Muscle layer of colon (tissue), 2 donors: ENCODE results near the gene MACF1.

Experiments
- H3K27ac ChIP-seq: one replicate; pipeline ENCODE4 v1.7.0; 2013; ENCODE audit warnings: low read depth, mild to moderate bottlenecking, low read length, moderate library complexity
- H3K27me3 ChIP-seq, 2 donors: one replicate each; pipeline ENCODE4 v1.7.0; 2013; ENCODE audit warnings: low read length in 2 of 2, mild to moderate bottlenecking in 2 of 2; ENCODE audit not compliant: insufficient read depth in 2 of 2, control insufficient read depth in 1 of 2
- H3K36me3 ChIP-seq: one replicate; pipeline ENCODE4 v1.7.0; 2013; ENCODE audit warnings: mild to moderate bottlenecking, low read length; ENCODE audit not compliant: insufficient read depth
- H3K4me1 ChIP-seq: one replicate; pipeline ENCODE4 v1.7.0; 2013; ENCODE audit warnings: mild to moderate bottlenecking, low read length; ENCODE audit not compliant: insufficient read depth
- H3K4me3 ChIP-seq, 2 donors: one replicate each; pipeline ENCODE4 v1.7.0; 2013; ENCODE audit warnings: low read length in 2 of 2, low read depth in 1 of 2, mild to moderate bottlenecking in 1 of 2, moderate library complexity in 1 of 2
- H3K9ac ChIP-seq: one replicate; pipeline ENCODE4 v1.7.0; 2013; ENCODE audit warnings: low read length
- H3K9me3 ChIP-seq: one replicate; pipeline ENCODE4 v1.7.0; 2013; ENCODE audit warnings: mild to moderate bottlenecking, low read length
- donor health status: abdominal sarcoma.
- donor health status: Adenocarcinoma of cecum.

Gene MACF1

DNA sequence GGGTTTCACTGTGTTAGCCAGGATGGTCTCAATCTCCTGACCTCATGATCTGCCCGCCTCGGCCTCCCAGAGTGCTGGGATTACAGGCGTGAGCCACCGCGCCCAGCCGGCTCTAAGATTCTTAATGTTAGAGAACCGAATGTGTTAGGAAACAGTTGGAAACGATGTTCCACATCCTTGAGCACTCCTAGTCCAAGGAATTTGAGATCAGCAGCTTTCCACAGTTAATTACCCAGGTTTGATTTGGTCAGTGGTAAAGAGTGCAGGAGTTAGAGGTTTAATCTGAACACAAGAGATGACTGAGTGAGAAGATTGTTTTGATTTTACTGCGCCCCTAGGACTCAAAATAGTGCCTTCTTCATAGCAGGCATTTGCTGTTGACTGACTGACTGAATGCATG is 211.1 kb downstream of the MACF1 start:
- Histone ChIP-seq H3K9ac (no peak overlapping the region), H3K27ac (no peak overlapping the region), H3K4me3 (no peak overlapping the region), H3K27me3 (no peaks in the 10 kb centered on the region), H3K9me3 (no peaks in the 10 kb centered on the region), H3K4me1 (peaks cover 42% of the 10 kb centered on the region), H3K36me3 (no peaks in the 10 kb centered on the region)

DNA sequence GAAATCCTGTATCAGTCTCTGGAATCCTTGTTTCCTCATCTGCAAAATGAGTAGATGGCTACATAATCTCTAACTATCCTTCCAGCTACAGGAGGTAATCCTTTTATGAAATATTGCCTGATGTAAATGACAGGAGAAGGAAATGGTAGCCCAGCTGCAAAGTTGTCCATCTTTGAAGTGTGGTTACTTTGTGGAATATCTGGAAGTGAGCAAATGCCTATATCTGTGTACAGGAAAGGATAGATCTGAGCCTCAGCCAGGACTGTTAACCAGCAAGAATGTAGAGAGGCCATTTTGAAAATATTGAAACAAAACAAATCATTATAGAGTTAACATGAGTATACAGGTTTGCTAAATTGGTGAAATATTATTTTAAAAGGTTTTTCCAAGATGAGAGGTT is 212.1 kb downstream of the MACF1 start:
- peaks cover 32% of the 10 kb centered on the region for H3K4me1 ChIP-seq
- no peaks in the 10 kb centered on the region for H3K9me3 ChIP-seq
- no peaks in the 10 kb centered on the region for H3K36me3 ChIP-seq
- H3K27ac ChIP-seq: no peak overlapping the region
- no peak overlapping the region for H3K9ac ChIP-seq
- no peaks in the 10 kb centered on the region for H3K27me3 ChIP-seq
- H3K4me3 ChIP-seq: no peak overlapping the region

DNA sequence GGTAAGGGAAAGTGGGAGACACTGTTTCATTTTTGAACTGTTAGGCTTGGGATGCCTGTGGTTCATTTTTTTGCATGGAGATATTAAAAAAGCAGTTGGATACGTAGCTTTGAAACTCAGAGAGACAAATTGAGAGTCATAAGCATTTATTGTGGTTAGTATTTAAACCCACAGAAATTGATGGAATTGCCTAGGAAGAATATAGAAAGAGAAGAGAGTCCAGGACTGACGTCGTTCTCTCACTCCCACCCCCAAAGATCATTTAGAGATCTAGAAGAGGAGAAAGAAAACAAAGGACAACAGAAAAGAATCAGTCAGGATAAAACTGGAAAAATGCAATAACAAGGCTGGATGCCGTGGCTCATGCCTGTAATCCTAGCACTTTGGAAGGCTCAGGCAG is 213.7 kb downstream of the MACF1 start:
- H3K4me1 ChIP-seq: peaks cover 18% of the 10 kb centered on the region
- H3K27ac ChIP-seq: no peak overlapping the region
- H3K27me3 ChIP-seq: no peaks in the 10 kb centered on the region

DNA sequence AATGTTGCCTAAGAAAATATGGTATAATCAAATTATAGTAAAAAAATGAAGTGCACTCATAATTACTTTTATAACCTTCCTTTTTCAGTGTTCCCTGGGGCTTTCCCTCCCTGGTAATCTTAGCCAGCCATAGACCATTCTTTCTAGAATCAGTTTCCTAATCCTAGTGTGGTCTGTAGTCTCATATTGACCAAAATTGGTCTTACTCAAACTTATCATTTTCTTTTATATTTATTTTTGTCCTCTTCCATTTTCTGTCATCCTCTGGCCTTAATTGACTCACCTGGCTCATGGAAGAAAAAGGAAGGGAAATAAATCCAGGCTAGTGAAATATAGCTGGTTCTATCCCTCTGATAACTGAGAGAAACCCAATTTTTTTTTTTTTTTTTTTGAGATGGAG is 216.0 kb downstream of the MACF1 start:
- Histone ChIP-seq H3K9me3 (no peaks in the 10 kb centered on the region), H3K4me3 (no peak overlapping the region), H3K9ac (no peak overlapping the region), H3K4me1 (peaks cover 13% of the 10 kb centered on the region), H3K27ac (no peak overlapping the region), H3K27me3 (no peaks in the 10 kb centered on the region), H3K36me3 (peaks cover 19% of the 10 kb centered on the region)

More for the DNA sequence above, 213.7 kb downstream of the MACF1 start:
- Histone ChIP-seq H3K36me3 (no peaks in the 10 kb centered on the region), H3K9ac (no peak overlapping the region), H3K9me3 (no peaks in the 10 kb centered on the region), H3K4me3 (no peak overlapping the region)

DNA sequence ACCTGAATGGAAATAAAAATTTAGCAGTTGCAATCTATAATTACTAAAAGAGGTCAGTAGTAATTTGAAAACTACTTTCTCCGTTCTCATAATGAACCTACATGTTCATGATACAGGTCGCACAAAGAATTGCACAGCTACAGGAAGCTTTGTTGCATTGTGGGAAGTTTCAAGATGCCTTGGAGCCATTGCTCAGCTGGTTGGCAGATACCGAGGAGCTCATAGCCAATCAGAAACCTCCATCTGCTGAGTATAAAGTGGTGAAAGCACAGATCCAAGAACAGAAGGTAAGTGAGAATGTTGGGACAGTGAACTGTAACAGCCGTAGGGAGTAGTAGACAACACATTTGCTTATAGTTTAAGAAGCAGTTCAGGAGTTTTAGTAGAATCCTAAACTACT is 218.1 kb downstream of the MACF1 start:
- Histone ChIP-seq H3K9me3 (no peaks in the 10 kb centered on the region), H3K27me3 (no peaks in the 10 kb centered on the region), H3K4me1 (peaks cover 16% of the 10 kb centered on the region), H3K27ac (no peak overlapping the region), H3K36me3 (peaks cover 30% of the 10 kb centered on the region), H3K9ac (no peak overlapping the region), H3K4me3 (no peak overlapping the region)

DNA sequence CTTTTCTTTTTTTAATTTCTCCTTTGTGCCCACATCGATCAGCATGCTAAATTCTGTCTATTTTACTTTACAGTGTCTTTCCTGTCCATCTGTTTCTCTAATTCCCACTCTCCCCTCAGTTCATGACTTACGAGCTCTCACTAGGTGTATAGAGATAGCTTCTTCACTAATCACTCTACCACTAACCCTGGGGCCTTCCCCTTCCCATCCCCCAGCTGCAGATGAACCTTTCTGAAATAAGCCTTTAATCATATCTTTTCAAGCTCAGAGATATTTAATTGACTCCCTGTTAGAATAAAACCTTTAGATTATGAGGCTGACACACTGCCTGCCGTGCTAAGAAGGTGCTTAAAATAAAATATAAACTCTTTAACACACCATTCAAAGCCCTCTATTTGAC is 220.7 kb downstream of the MACF1 start:
- no peaks in the 10 kb centered on the region for H3K9me3 ChIP-seq
- H3K36me3 ChIP-seq: peaks cover 54% of the 10 kb centered on the region
- no peak overlapping the region for H3K4me3 ChIP-seq
- no peaks in the 10 kb centered on the region for H3K27me3 ChIP-seq
- peaks cover 12% of the 10 kb centered on the region for H3K4me1 ChIP-seq
- no peak overlapping the region for H3K27ac ChIP-seq
- H3K9ac ChIP-seq: no peak overlapping the region

DNA sequence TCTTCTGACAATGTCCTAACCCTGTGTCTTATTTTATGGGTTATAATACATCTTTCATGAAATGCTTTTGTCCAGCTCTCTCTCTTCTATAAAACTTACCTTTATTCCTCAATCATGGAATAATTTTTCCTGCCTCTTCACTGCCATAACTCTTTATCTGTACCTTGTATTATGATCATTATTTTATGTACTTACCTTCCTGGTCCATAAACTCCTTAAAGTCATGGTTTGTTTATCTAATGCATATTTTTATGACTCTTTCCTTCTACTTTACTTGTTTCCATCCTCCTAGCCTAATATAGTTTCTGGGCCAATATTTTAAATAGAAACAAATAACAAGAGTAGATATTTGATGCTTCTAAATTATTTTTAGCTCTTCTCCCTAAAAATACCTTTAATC is 221.1 kb downstream of the MACF1 start:
- no peak overlapping the region for H3K27ac ChIP-seq
- no peaks in the 10 kb centered on the region for H3K27me3 ChIP-seq
- H3K36me3 ChIP-seq: peaks cover 59% of the 10 kb centered on the region
- no peaks in the 10 kb centered on the region for H3K9me3 ChIP-seq
- no peak overlapping the region for H3K9ac ChIP-seq
- H3K4me1 ChIP-seq: peaks cover 12% of the 10 kb centered on the region
- no peak overlapping the region for H3K4me3 ChIP-seq

DNA sequence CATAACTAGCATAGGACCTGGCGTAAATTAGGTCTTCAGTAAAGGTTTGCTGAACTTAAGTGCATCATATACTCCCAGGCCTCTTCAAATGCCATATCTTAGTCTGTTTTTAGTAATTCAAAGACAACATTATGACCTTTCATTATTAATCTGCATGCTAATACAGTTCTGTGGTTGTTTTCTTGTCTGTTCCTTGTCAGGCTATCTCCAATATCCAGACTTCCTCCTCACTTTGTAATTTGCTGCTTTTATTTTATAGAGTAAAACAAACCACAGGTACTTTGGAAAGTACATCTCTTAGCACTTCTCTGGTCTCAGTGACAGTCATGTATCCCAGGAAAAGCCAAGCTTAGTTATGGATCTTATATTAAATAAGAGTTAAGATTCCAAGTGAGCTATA is 221.9 kb downstream of the MACF1 start:
- Histone ChIP-seq H3K27me3 (no peaks in the 10 kb centered on the region), H3K9ac (no peak overlapping the region), H3K9me3 (no peaks in the 10 kb centered on the region), H3K36me3 (peaks cover 66% of the 10 kb centered on the region), H3K4me1 (peaks cover 12% of the 10 kb centered on the region), H3K4me3 (no peak overlapping the region), H3K27ac (no peak overlapping the region)

DNA sequence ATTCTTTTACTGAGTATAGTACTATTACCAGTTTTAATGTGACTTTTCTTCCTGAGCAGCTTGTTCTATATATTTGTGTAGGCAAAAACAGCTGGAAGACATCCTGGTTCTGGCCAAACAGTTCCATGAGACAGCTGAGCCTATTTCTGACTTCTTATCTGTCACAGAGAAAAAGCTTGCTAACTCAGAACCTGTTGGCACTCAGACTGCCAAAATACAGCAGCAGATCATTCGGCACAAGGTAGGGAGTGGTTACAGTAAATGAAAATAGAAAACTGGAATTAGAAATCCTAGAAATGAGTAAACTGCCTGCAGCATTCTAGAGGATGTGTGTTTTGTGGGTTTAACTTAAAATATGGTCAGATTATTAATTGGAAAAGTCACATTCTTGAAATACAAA is 222.9 kb downstream of the MACF1 start:
- no peak overlapping the region for H3K9ac ChIP-seq
- peaks cover 76% of the 10 kb centered on the region for H3K36me3 ChIP-seq
- no peaks in the 10 kb centered on the region for H3K27me3 ChIP-seq
- H3K4me3 ChIP-seq: no peak overlapping the region
- peaks cover 12% of the 10 kb centered on the region for H3K4me1 ChIP-seq
- no peaks in the 10 kb centered on the region for H3K9me3 ChIP-seq
- H3K27ac ChIP-seq: no peak overlapping the region

DNA sequence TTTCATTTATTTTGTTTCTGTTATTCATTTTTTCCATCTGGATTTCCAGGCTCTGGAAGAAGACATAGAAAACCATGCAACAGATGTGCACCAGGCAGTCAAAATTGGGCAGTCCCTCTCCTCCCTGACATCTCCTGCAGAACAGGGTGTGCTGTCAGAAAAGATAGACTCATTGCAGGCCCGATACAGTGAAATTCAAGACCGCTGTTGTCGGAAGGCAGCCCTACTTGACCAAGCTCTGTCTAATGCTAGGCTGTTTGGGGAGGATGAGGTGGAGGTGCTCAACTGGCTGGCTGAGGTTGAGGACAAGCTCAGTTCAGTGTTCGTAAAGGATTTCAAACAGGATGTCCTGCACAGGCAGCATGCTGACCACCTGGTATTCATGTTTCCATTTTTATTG is 223.4 kb downstream of the MACF1 start:
- H3K9me3 ChIP-seq: no peaks in the 10 kb centered on the region
- no peaks in the 10 kb centered on the region for H3K27me3 ChIP-seq
- H3K27ac ChIP-seq: no peak overlapping the region
- H3K4me3 ChIP-seq: no peak overlapping the region
- H3K36me3 ChIP-seq: peaks cover 81% of the 10 kb centered on the region
- H3K4me1 ChIP-seq: peaks cover 12% of the 10 kb centered on the region
- H3K9ac ChIP-seq: no peak overlapping the region

DNA sequence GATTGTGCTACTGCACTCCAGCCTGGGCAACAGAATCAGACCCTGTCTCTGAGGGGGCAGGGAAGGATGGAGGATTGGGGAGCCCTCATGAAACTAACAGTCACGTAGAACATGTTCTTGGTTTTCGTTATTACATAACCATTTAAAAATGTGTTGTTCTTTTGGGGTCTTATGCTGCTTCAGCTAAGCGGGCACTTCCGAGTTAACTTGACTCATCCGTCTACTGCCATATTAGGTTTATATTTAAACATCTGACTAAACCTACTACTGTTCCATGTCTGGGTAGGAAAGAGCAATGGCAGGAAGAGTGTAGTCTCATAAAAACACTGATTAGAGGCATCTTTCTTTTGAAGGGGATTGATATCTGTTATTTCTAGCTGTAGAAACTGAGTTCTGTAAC is 227.4 kb downstream of the MACF1 start:
- H3K27ac ChIP-seq: no peak overlapping the region
- H3K36me3 ChIP-seq: peaks cover 92% of the 10 kb centered on the region
- H3K9me3 ChIP-seq: no peaks in the 10 kb centered on the region
- H3K4me1 ChIP-seq: peaks cover 4% of the 10 kb centered on the region
- no peaks in the 10 kb centered on the region for H3K27me3 ChIP-seq
- H3K9ac ChIP-seq: no peak overlapping the region
- H3K4me3 ChIP-seq: no peak overlapping the region

DNA sequence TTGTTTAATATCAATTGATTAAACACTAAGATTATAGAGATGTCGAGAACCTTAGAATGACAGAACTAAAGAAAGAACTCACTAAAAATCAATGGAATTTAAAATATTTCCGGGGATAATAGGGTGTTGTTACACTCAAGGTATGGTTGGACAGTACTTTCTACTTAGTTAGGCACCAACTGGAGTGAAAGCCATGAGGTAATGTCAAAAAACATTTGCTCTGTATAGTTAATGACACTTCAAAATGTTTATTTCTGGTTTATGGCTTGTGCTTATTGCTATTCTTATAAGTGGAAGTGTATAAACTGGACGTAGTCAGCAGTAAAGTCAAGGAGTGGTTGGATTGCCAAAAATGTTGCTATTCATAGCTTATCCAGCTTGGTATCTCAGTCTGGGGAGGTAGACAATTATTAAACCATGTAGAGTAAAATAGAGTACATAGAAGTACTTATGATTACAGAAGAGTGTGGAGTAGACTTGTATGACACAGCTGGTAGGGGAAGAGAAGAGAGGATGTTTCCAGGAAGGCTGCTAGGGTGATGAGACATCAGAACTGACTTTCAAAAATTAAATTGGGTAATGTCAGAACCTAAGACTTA is 230.4 kb downstream of the MACF1 start:
- Histone ChIP-seq H3K9ac (no peak overlapping the region), H3K9me3 (no peaks in the 10 kb centered on the region), H3K27me3 (no peaks in the 10 kb centered on the region), H3K36me3 (peaks cover 86% of the 10 kb centered on the region), H3K4me3 (no peak overlapping the region), H3K27ac (no peak overlapping the region), H3K4me1 (peaks cover 4% of the 10 kb centered on the region)
